Liver (tissue), 9 donors: ENCODE data around the gene RBP4. TPM values are rescaled to one million over a fixed set of nuclear protein-coding genes. Genes with fewer than 3 reads are reported as not detected.

Experiments used
- DNase-seq: peaks from one replicate; pipeline ENCODE4 v3.0.0-alpha.2; 2017; ENCODE audit warnings: low spot score
- H3K27ac ChIP-seq, 2 donors: one replicate each; pipeline ENCODE4 v1.7.0; 2013; ENCODE audit warnings: inconsistent platforms in 2 of 2, low read length in 2 of 2, control low read depth in 1 of 2, low read depth in 1 of 2, mild to moderate bottlenecking in 1 of 2
- H3K27me3 ChIP-seq, 4 donors: one replicate each; pipeline versions ENCODE4 v1.6.1 to v1.7.0; 2013; ENCODE audit warnings: low read length in 3 of 4, inconsistent platforms in 1 of 4, mild to moderate bottlenecking in 1 of 4, moderate library complexity in 1 of 4; ENCODE audit not compliant: control insufficient read depth in 4 of 4, insufficient read depth in 4 of 4
- H3K36me3 ChIP-seq, 4 donors: one replicate each; pipeline versions ENCODE4 v1.6.1 to v1.7.0; 2013; ENCODE audit warnings: low read length in 3 of 4, mild to moderate bottlenecking in 3 of 4, low read depth in 1 of 4, moderate library complexity in 1 of 4; ENCODE audit not compliant: control insufficient read depth in 4 of 4, insufficient read depth in 3 of 4
- H3K4me1 ChIP-seq, 4 donors: one replicate each; pipeline versions ENCODE4 v1.6.1 to v1.7.0; 2013; ENCODE audit warnings: low read length in 3 of 4, mild to moderate bottlenecking in 3 of 4, moderate library complexity in 1 of 4; ENCODE audit not compliant: control insufficient read depth in 4 of 4, insufficient read depth in 4 of 4
- H3K4me3 ChIP-seq, 3 donors: one replicate each; pipeline versions ENCODE4 v1.6.1 to v1.7.0; 2013; ENCODE audit warnings: low read length in 3 of 3, control low read depth in 1 of 3, low read depth in 1 of 3, mild to moderate bottlenecking in 1 of 3
- H3K9ac ChIP-seq, 2 donors: one replicate each; pipeline ENCODE4 v1.7.0; 2013; ENCODE audit warnings: low read length in 2 of 2, mild to moderate bottlenecking in 2 of 2, moderate library complexity in 2 of 2, control low read depth in 1 of 2, low read depth in 1 of 2
- H3K9me3 ChIP-seq, 4 donors: one replicate each; pipeline versions ENCODE4 v1.6.1 to v1.7.0; 2013; ENCODE audit warnings: low read length in 3 of 4; ENCODE audit not compliant: control insufficient read depth in 4 of 4
- EGR1 ChIP-seq, 2 donors: IDR thresholded peaks; 2 replicates each; pipeline ENCODE4 v1.6.1; 2016 to 2018; ENCODE audit warnings: antibody characterized with exemption in 2 of 2, low read depth in 2 of 2
- FOXA1 ChIP-seq: IDR thresholded peaks from 2 replicates; pipeline ENCODE4 v1.6.1; 2016; ENCODE audit warnings: antibody characterized with exemption
- FOXA2 ChIP-seq: IDR thresholded peaks from 2 replicates; pipeline ENCODE4 v1.6.1; 2016; ENCODE audit warnings: antibody characterized with exemption
- GABPA ChIP-seq, 2 donors: IDR thresholded peaks in 1 of 2; conservative IDR thresholded peaks in 1 of 2; 2 replicates each; pipeline ENCODE4 v1.6.1; 2016; ENCODE audit warnings: antibody characterized with exemption in 2 of 2, mild to moderate bottlenecking in 1 of 2, moderate library complexity in 1 of 2
- HNF4A ChIP-seq, 2 donors: conservative IDR thresholded peaks; 2 replicates each; pipeline ENCODE4 v1.6.1; 2016; ENCODE audit warnings: antibody characterized with exemption in 2 of 2, mild to moderate bottlenecking in 2 of 2
- HNF4G ChIP-seq: IDR thresholded peaks from 2 replicates; pipeline ENCODE4 v1.6.1; 2016; ENCODE audit warnings: antibody characterized with exemption
- NR2F2 ChIP-seq: IDR thresholded peaks from 2 replicates; pipeline ENCODE4 v1.6.1; 2016; ENCODE audit warnings: antibody characterized with exemption
- SP1 ChIP-seq: IDR thresholded peaks from 2 replicates; pipeline ENCODE4 v1.6.1; 2018; ENCODE audit warnings: antibody characterized with exemption, mild to moderate bottlenecking
- TAF1 ChIP-seq: conservative IDR thresholded peaks from 2 replicates; pipeline ENCODE4 v1.6.1; 2016; ENCODE audit warnings: antibody characterized with exemption, mild to moderate bottlenecking
- YY1 ChIP-seq: IDR thresholded peaks from 2 replicates; pipeline ENCODE4 v1.6.1; 2016; ENCODE audit warnings: antibody characterized with exemption, mild to moderate bottlenecking
- WGBS: extraction: QIAGEN DNeasy Blood & Tissue Kit; methylation state at CpG from one replicate; pipeline ENCODE4 v1.1.7; 2013; 5-methylcytosine and 5-hydroxymethylcytosine counted together
- polyA plus RNA-seq, 2 donors: library from polyadenylated mRNA; stranded (reverse) in 1 of 2; unstranded in 1 of 2; fragments of 200-250 nt in 1 of 2; fragments of >200 nt in 1 of 2; fragmentation: Nextera tagmentation in 1 of 2; extraction: Ambion mirVana in 1 of 2; gene quantifications; one replicate each; pipeline versions ENCODE4 v1.2.1 to v1.2.3, GENCODE V29; 2013 to 2015
- total RNA-seq, 2 donors: library from RNA; depleted of rRNA; stranded (reverse); fragments of >200 nt; gene quantifications; one replicate each; pipeline ENCODE4 v1.2.3, GENCODE V29; 2014
- TF ChIP-seq, protein P1 (sequence below): IDR thresholded peaks from 2 replicates; pipeline ENCODE4 v1.6.1; 2016; ENCODE audit warnings: antibody characterized with exemption, mild to moderate bottlenecking
- TF ChIP-seq, protein P2 (sequence below): IDR thresholded peaks from 2 replicates; pipeline ENCODE4 v1.6.1; 2016; ENCODE audit warnings: antibody characterized with exemption
- TF ChIP-seq, protein P3 (sequence below): IDR thresholded peaks from 2 replicates; pipeline ENCODE4 v1.6.1; 2016; ENCODE audit warnings: antibody characterized with exemption
- TF ChIP-seq, protein P4 (sequence below): IDR thresholded peaks from 2 replicates; pipeline ENCODE4 v1.6.1; 2016; ENCODE audit warnings: antibody characterized with exemption
- TF ChIP-seq, protein P5 (sequence below): fragments of 150-350 bp; IDR thresholded peaks from 2 replicates; pipeline ENCODE4 v1.5.1; 2017; ENCODE audit warnings: improper control_type of control experiment, low read depth, low read length; ENCODE audit not compliant: missing input control
- donor health status: healthy.
- donor health status: healthy.
- donor health status: healthy.
- donor health status: healthy.
- donor health status: healthy.

The RBP4 gene
- total and polyA plus RNA-seq, 4 donors, result 1,174 to 10,329 (median 3,953) TPM

DNA sequence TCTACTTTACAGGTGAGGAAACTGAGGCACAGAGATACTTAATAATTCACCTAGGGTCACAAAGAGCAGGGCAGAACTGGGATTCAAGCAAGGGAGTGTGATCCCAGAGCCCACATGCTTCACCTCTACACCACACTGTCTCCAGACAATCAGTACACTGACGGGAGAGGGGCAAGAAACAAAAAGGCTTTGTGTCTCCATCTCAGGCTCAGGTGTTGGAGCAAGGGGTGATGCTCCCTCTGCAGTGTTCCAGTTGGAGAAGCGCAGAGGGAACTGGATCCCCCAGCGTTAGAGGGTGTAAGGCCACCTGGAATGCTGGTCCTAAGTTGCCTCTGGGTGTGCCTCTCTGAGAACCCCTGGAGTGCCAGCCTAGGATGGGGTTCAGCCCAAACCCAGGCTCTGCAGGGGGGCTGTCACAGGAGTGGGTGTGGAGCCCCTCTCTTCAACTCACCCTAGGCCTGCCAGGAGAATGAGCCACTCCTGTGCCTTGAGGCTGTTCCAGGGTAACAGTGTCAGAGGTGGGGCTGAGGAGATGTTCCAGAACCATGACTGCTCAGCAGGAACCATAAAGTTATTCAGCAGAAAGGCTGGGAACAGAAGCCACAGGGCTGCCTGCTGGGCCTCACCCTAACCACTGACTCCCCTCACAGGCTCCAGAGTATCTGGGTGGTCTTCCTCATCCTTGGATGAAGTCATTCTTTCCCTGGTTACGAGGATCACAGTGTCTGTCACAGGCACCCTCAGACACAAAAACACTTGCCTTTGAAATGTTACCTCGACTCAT, 5.5 kb downstream of the RBP4 start:
- H3K4me3 ChIP-seq, result no peak overlapping the region
- WGBS, result 51% methylated on average over 5 of the region's 5 CpGs
- peaks cover 1 to 65% (median 33%) of the 10 kb centered on the region in 4 donors for H3K36me3 ChIP-seq
- no peaks in the 10 kb centered on the region for H3K9me3 ChIP-seq
- no peak for DNase-seq
- no peak for TF ChIP-seq HNF4G
- TF ChIP-seq, protein P1, sequence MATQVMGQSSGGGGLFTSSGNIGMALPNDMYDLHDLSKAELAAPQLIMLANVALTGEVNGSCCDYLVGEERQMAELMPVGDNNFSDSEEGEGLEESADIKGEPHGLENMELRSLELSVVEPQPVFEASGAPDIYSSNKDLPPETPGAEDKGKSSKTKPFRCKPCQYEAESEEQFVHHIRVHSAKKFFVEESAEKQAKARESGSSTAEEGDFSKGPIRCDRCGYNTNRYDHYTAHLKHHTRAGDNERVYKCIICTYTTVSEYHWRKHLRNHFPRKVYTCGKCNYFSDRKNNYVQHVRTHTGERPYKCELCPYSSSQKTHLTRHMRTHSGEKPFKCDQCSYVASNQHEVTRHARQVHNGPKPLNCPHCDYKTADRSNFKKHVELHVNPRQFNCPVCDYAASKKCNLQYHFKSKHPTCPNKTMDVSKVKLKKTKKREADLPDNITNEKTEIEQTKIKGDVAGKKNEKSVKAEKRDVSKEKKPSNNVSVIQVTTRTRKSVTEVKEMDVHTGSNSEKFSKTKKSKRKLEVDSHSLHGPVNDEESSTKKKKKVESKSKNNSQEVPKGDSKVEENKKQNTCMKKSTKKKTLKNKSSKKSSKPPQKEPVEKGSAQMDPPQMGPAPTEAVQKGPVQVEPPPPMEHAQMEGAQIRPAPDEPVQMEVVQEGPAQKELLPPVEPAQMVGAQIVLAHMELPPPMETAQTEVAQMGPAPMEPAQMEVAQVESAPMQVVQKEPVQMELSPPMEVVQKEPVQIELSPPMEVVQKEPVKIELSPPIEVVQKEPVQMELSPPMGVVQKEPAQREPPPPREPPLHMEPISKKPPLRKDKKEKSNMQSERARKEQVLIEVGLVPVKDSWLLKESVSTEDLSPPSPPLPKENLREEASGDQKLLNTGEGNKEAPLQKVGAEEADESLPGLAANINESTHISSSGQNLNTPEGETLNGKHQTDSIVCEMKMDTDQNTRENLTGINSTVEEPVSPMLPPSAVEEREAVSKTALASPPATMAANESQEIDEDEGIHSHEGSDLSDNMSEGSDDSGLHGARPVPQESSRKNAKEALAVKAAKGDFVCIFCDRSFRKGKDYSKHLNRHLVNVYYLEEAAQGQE, result no peak
- TF ChIP-seq, protein P2, sequence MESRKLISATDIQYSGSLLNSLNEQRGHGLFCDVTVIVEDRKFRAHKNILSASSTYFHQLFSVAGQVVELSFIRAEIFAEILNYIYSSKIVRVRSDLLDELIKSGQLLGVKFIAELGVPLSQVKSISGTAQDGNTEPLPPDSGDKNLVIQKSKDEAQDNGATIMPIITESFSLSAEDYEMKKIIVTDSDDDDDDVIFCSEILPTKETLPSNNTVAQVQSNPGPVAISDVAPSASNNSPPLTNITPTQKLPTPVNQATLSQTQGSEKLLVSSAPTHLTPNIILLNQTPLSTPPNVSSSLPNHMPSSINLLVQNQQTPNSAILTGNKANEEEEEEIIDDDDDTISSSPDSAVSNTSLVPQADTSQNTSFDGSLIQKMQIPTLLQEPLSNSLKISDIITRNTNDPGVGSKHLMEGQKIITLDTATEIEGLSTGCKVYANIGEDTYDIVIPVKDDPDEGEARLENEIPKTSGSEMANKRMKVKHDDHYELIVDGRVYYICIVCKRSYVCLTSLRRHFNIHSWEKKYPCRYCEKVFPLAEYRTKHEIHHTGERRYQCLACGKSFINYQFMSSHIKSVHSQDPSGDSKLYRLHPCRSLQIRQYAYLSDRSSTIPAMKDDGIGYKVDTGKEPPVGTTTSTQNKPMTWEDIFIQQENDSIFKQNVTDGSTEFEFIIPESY, result no peak
- TF ChIP-seq, protein P3, sequence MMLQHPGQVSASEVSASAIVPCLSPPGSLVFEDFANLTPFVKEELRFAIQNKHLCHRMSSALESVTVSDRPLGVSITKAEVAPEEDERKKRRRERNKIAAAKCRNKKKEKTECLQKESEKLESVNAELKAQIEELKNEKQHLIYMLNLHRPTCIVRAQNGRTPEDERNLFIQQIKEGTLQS, result no peak
- TF ChIP-seq, protein P4, sequence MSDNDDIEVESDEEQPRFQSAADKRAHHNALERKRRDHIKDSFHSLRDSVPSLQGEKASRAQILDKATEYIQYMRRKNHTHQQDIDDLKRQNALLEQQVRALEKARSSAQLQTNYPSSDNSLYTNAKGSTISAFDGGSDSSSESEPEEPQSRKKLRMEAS, result no peak
- TF ChIP-seq EGR1 (IDR thresholded peaks at IDR 0.05; ENCODE audit: low read depth in 2 of 2), result no peak
- H3K9ac ChIP-seq, result no peak overlapping the region
- no peaks in the 10 kb centered on the region for H3K27me3 ChIP-seq
- H3K4me1 ChIP-seq, result peaks cover 2 to 36% (median 20%) of the 10 kb centered on the region in 4 donors
- no peak overlapping the region for H3K27ac ChIP-seq

DNA sequence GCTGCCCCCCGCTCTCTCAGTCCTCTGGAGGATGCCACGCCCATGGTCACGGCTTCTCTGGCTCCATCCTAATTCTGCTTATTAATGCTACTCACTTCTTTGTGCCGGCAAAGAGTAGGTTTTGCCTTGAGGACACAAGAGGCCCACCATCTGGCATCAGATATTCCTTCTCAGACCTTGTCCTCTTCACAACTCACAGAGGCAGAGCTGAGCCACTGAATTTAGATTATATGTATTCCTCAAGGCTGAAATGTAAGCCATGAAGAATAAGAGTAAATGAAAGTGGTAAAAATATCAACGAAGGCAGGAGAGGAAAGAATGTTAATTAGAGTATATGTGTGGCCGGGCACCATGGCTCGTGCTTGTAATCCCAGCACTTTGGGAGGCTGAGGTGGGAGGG, 6.5 kb downstream of the RBP4 start:
- no peak overlapping the region for H3K9ac ChIP-seq
- no peak for DNase-seq
- no peaks in the 10 kb centered on the region for H3K27me3 ChIP-seq
- no peak overlapping the region for H3K27ac ChIP-seq
- 64% methylated on average over 7 of the region's 7 CpGs for WGBS
- peaks cover 1 to 61% (median 31%) of the 10 kb centered on the region in 4 donors for H3K36me3 ChIP-seq
- H3K4me1 ChIP-seq, result peaks cover 2 to 36% (median 20%) of the 10 kb centered on the region in 4 donors
- H3K9me3 ChIP-seq, result no peaks in the 10 kb centered on the region
- H3K4me3 ChIP-seq, result no peak overlapping the region
- TF ChIP-seq NR2F2 (no peak), GABPA (IDR thresholded peaks at IDR 0.05 in 1 of 2, conservative IDR thresholded peaks at IDR 0.05 in 1 of 2) (no peak), HNF4G (no peak), HNF4A (conservative IDR thresholded peaks at IDR 0.05) (no peak), FOXA1 (no peak), YY1 (no peak), FOXA2 (no peak), SP1 (no peak), EGR1 (IDR thresholded peaks at IDR 0.05; ENCODE audit: low read depth in 2 of 2) (no peak), TAF1 (no peak)
- TF ChIP-seq, protein P1, result no peak
- TF ChIP-seq, protein P5, sequence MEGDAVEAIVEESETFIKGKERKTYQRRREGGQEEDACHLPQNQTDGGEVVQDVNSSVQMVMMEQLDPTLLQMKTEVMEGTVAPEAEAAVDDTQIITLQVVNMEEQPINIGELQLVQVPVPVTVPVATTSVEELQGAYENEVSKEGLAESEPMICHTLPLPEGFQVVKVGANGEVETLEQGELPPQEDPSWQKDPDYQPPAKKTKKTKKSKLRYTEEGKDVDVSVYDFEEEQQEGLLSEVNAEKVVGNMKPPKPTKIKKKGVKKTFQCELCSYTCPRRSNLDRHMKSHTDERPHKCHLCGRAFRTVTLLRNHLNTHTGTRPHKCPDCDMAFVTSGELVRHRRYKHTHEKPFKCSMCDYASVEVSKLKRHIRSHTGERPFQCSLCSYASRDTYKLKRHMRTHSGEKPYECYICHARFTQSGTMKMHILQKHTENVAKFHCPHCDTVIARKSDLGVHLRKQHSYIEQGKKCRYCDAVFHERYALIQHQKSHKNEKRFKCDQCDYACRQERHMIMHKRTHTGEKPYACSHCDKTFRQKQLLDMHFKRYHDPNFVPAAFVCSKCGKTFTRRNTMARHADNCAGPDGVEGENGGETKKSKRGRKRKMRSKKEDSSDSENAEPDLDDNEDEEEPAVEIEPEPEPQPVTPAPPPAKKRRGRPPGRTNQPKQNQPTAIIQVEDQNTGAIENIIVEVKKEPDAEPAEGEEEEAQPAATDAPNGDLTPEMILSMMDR, result no peak
- TF ChIP-seq, protein P2, result no peak
- TF ChIP-seq, protein P3, result no peak
- TF ChIP-seq, protein P4, result no peak
